NCI-H345 (cell line): ENCODE data around the gene GAL.

Source experiments
- DNase-seq: peaks from one replicate; lab custom pipeline; 2025; lab: John Stamatoyannopoulos, UW

GAL gene

GRCh38 chr11:68710409-68710808, 26.1 kb downstream of the GAL start:
- DNase-seq = no peak

- no peak for DNase-seq
Measured at GRCh38 chr11:68711114-68711513, 26.8 kb downstream of the GAL start.

- DNase-seq = no peak
Measured at GRCh38 chr11:68714060-68714856, 29.9 kb downstream of the GAL start.

GRCh38 chr11:68715456-68716122, 31.2 kb downstream of the GAL start:
- no peak for DNase-seq

GRCh38 chr11:68721075-68721474, 36.7 kb downstream of the GAL start:
- DNase-seq = no peak

GRCh38 chr11:68722143-68722542, 37.8 kb downstream of the GAL start:
- DNase-seq = no peak

- DNase-seq = no peak
Measured at GRCh38 chr11:68724293-68724692, 39.9 kb downstream of the GAL start.

- no peak for DNase-seq
Measured at GRCh38 chr11:68727783-68728182, 43.4 kb downstream of the GAL start.

- DNase-seq = no peak
Measured at GRCh38 chr11:68734111-68734510, 49.8 kb downstream of the GAL start.

GRCh38 chr11:68735125-68735524, 50.8 kb downstream of the GAL start:
- no peak for DNase-seq

- no peak for DNase-seq
Measured at GRCh38 chr11:68735646-68736045, 51.3 kb downstream of the GAL start.
